ENCODE results near the gene HSD17B8. TPM values are rescaled to one million over a fixed set of nuclear protein-coding genes. Genes with fewer than 3 reads are reported as not detected.

The HSD17B8 gene
- total and polyA plus RNA-seq, 10 of the 15 experiments (the other 5 are each of a cell fraction or from before 2014, with no cell fraction given): 3.1 to 54.3 (median 26.5) TPM

DNA sequence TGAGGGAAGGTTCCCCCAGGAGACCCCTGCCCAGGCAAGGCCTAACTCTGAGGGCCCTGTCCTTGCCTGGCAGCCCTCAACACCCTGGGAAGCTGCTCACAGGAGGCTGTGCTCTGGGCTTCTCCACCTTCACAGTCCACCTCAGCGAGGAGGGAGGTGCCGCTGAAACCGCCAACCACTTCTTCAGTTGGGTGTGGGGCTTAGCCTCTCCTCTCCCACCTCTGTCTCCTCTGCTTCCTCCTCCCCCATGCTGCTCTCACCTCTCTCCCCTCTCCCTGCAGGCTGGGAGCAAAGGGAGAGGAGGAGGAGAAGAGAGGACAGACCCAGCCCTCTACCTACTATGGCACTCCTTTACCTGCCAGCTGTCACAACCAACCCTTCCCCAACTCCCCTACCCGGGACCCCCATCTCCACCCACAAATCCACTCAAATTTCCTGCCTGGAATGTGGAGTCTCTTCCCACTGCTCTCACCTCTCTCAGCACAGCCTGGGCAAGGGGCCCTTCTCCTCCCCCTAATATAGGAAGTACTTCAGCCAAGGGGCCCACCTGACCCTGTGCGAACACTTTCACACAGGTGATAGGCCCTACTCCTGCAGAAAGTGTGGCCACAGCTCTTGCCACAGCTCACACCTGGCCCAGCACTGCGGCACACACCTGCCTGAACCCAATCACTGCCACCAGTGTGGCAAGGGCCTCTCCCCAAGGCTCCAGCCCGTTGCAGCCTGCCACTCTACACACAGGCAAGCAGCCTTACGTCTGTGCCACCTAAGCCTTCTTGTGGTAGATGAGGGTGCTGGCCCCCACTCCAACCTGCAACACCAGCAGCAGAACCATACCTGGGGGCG is 11.0 kb downstream of the HSD17B8 start:
- Histone ChIP-seq H3K4me3 (no peak overlapping the region), H2AFZ (ENCODE audit: control insufficient read depth, low read depth, low read length) (no peak overlapping the region), H3K27me3 (replicated peaks in 1 of 2; ENCODE audit: control insufficient read depth in 2 of 2, insufficient read depth in 2 of 2, low read length in 1 of 2) (peaks cover 2 to 3% of the 10 kb centered on the region in 2 experiments; a peak in 3 of 4 replicates), H3K4me2 (ENCODE audit: control insufficient read depth, insufficient read depth) (no peak overlapping the region), H3K9ac (ENCODE audit: control insufficient read depth, insufficient read depth, low read length) (no peak overlapping the region), H3K79me2 (ENCODE audit: control insufficient read depth, insufficient read depth, low read length) (no peaks in the 10 kb centered on the region), H3K9me3 (replicated peaks; ENCODE audit: control insufficient read depth, insufficient read depth, low read length) (no peaks in the 10 kb centered on the region), H3K4me1 (ENCODE audit: control insufficient read depth, insufficient read depth, low read length) (peaks cover 8% of the 10 kb centered on the region), H3K36me3 (ENCODE audit: control insufficient read depth in 2 of 2, insufficient read depth in 2 of 2, low read length in 1 of 2) (no peaks in the 10 kb centered on the region), H3K27ac (ENCODE audit: control insufficient read depth, insufficient read depth) (no peak overlapping the region), H4K20me1 (ENCODE audit: control insufficient read depth, insufficient read depth) (no peaks in the 10 kb centered on the region; the same call in 1 of the 2 replicates)
- 50% methylated on average over 8 of the region's 9 CpGs for WGBS (ENCODE audit: insufficient coverage, insufficient replicate concordance, low lambda C conversion rate, missing lambda C conversion rate)
- ChIA-PET POLR2A (interaction anchor here (1.5 kb wide), 1 partner anchor 10 kb away, joined by 4 read pairs; the partner anchor contains the start of gene HSD17B8), RAD21 (ENCODE audit: unreplicated experiment) (no interaction called here), CTCF (no interaction called here), SMC1A (ENCODE audit: uncharacterized antibody, unreplicated experiment) (no interaction called here)
- TF ChIP-seq, protein P1, sequence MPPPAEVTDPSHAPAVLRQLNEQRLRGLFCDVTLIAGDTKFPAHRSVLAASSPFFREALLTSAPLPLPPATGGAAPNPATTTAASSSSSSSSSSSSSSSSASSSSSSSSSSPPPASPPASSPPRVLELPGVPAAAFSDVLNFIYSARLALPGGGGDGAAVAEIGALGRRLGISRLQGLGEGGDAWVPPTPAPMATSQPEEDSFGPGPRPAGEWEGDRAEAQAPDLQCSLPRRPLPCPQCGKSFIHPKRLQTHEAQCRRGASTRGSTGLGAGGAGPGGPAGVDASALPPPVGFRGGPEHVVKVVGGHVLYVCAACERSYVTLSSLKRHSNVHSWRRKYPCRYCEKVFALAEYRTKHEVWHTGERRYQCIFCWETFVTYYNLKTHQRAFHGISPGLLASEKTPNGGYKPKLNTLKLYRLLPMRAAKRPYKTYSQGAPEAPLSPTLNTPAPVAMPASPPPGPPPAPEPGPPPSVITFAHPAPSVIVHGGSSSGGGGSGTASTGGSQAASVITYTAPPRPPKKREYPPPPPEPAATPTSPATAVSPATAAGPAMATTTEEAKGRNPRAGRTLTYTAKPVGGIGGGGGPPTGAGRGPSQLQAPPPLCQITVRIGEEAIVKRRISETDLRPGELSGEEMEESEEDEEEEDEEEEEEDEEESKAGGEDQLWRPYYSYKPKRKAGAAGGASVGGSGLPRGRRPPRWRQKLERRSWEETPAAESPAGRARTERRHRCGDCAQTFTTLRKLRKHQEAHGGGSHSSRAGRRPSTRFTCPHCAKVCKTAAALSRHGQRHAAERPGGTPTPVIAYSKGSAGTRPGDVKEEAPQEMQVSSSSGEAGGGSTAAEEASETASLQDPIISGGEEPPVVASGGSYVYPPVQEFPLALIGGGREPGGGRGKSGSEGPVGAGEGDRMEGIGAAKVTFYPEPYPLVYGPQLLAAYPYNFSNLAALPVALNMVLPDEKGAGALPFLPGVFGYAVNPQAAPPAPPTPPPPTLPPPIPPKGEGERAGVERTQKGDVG (CRISPR knock-in tag; IDR thresholded peaks at IDR 0.05): no peak
- peak; percentile 38; the same call in 1 of the 2 replicates for TF ChIP-seq POLR2A (IDR thresholded peaks at IDR 0.05; ENCODE audit: low read depth, low read length)
- in situ Hi-C loops (cut with MboI) (no loop called here), intact Hi-C loops (cut with micrococcal nuclease; ENCODE audit: unreplicated experiment) (no loop called here)
- no TSS peak for BruUV-seq (replicated peaks)
- DNase-seq (ENCODE audit: low read depth, low spot score) (no peak), ATAC-seq (no peak; the same call in 1 of the 3 replicates), FAIRE-seq (no peak)
